Measurements from ENCODE around the gene GID4.

DNA sequence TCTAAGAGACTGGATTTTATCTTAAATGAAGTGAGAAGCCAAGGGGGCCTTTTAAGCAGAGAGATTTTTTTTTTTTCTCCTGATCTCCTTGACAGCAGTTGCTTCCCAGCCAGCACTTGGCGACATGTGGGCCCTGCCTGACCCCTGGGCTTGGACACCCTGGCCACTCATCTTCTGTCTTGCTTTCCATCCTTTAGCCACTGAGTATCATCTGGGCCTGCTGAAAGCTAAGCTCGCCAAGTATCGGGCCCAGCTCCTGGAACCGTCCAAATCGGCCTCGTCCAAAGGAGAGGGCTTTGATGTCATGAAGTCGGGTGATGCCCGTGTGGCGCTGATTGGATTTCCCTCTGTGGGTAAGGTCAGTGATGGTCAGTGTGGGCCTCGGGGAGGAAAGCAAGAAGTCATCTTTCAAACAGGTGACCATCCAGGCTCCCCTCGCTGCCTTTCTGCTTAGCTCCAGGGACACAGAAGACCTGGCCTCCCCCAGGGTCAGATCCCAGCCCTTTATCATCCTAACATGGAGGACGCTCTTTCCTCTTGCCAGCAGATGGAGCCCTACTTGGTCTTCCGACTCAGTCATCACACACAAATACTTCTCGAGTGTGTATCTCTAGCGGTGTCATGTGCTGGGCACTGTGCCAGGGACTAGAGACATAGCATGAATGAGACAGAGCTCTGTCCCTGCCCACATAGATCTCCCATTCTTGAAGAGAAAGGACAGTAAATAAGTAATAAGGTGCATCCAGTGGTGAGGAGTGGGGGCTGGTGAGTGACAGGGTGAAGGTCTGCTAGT, 54.6 kb downstream of the GID4 start:
- peak; percentile 18 to 58 for TF ChIP-seq CTCF (conservative IDR thresholded peaks at IDR 0.05 in 1 of 2, IDR thresholded peaks at IDR 0.05 in 1 of 2; ENCODE audit: low read depth in 1 of 2, low read length in 2 of 2)
- TF ChIP-seq EZH2 (IDR thresholded peaks at IDR 0.05; ENCODE audit: low read length, missing control alignments): no peak

All from fibroblast of lung (primary cell).